Dendritic cell treated with granulocyte-macrophage colony-stimulating factor and Interleukin-4, amounts not matched to agents 40 ng/mL and 50 ng/mL, for 4 days (primary cell): Measurements from ENCODE around the gene CYP24A1.
"Not testable (repeated sequence)": the region's sequence is repeated elsewhere in the genome, so short reads cannot be mapped to it uniquely, and the experiment has no call there.

Experiments
- H3K27ac Mint-ChIP-seq: one replicate; pipeline ENCODE4 v1.8.0; 2022; ENCODE audit warnings: mild to moderate bottlenecking, mixed read lengths
- H3K27me3 Mint-ChIP-seq: one replicate; pipeline ENCODE4 v1.8.0; 2022; ENCODE audit warnings: mild to moderate bottlenecking, mixed read lengths
- H3K36me3 Mint-ChIP-seq: one replicate; pipeline ENCODE4 v1.8.0; 2022; ENCODE audit warnings: low read depth, mixed read lengths
- H3K4me1 Mint-ChIP-seq: one replicate; pipeline ENCODE4 v1.8.0; 2022; ENCODE audit warnings: low read depth, mixed read lengths
- H3K4me3 Mint-ChIP-seq: one replicate; pipeline ENCODE4 v1.8.0; 2022; ENCODE audit warnings: mild to moderate bottlenecking, moderate library complexity, mixed read lengths
- H3K9me3 Mint-ChIP-seq: one replicate; pipeline ENCODE4 v1.8.0; 2022; ENCODE audit warnings: mixed read lengths
- intact Hi-C: fragments of 100-400 bp; cut with micrococcal nuclease; formaldehyde crosslinking; loops from one replicate; pipeline ENCODE4 v1.15.0; 2022

Gene CYP24A1

DNA sequence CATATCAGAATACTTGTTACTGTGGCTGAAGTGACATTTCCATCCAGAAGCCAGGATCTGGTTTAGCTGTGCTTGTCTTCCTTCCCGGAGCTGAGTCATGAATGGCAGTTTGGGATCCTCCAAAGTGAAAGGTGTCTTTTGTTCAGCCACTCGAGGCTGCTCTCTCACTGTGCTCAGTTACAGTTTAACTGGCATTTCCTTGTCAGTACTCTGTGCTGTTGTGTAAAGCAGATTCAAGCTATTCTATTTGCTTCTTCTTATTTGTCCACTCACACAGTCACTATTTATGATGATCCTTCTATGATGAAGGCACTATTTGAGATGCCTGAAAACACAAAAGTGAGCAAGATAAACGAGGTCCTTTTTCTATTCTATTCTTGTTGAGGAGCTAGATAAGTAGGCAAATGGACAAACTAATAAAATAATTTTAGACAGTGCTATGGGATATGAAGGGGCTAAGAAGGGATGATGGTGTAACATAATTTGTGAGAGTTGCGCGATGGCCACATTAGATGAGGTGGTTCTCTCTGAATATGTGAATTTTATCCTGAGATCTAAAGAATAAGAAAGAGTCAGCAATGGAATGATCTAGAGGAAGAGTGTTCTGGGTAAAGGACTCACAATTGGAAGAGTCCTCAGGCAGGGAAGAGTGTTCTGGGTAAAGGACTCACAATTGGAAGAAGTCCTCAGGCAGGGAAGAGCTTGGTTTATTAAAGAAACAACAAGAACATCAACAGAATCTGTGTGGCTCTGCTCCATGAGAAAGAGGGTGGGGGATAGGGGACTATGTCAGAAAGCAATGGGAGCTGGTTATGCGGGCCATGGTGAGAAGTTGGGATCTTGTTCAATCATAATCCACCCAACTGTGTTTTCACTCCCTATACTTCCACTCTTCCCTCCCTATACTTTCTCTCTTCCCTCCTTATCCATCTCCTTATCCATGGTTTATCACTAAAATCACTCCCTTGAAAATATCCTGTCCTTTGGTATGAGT is 40.1 kb downstream of the CYP24A1 start:
- Mint-ChIP-seq H3K4me3 (no peak overlapping the region), H3K9me3 (peaks cover 5% of the 10 kb centered on the region), H3K27ac (no peak overlapping the region), H3K27me3 (no peaks in the 10 kb centered on the region), H3K4me1 (peaks cover 20% of the 10 kb centered on the region), H3K36me3 (no peaks in the 10 kb centered on the region)
- intact Hi-C loops: no loop called here

DNA sequence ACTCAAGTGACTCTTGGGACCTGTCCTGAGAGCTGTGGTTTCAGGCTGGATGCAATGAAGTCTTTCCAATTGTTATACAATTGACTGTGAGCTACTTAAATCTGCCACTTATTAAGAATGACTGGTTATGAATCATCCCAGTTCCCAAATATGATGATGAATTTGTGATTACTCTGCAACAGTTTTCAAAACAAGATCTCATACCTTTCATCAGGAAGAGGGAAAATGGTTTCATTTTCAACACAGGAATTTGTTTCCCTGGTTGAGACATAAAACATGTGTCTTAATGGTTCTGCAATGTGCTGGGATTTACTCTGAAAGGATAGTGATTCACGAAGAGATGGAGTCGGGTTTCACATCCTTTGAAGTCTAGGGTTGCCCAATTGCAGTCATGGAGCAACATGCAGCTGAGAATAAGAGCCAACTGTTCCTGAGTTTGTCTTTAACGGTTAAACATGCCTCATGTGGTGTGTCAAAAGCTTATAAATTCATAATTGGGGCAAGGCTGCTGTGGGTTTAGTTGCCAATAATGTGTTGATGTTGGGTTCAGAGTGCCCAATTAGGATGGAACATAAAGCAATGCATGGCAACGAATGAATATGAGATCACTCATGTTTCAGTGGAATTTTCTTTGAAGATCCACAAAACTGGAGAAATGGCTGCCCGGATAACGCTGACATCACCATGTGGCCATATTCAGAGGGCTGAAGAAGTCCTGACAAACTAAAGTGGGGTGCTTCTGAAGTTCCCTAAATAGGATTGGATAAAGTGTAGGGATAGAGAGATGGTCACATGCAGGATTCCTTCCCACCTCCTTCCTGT is 41.0 kb downstream of the CYP24A1 start:
- peaks cover 29% of the 10 kb centered on the region for H3K4me1 Mint-ChIP-seq
- peaks cover 5% of the 10 kb centered on the region for H3K9me3 Mint-ChIP-seq
- no peak overlapping the region for H3K4me3 Mint-ChIP-seq
- no peaks in the 10 kb centered on the region for H3K36me3 Mint-ChIP-seq
- intact Hi-C loops: no loop called here
- no peak overlapping the region for H3K27ac Mint-ChIP-seq
- H3K27me3 Mint-ChIP-seq: no peaks in the 10 kb centered on the region

DNA sequence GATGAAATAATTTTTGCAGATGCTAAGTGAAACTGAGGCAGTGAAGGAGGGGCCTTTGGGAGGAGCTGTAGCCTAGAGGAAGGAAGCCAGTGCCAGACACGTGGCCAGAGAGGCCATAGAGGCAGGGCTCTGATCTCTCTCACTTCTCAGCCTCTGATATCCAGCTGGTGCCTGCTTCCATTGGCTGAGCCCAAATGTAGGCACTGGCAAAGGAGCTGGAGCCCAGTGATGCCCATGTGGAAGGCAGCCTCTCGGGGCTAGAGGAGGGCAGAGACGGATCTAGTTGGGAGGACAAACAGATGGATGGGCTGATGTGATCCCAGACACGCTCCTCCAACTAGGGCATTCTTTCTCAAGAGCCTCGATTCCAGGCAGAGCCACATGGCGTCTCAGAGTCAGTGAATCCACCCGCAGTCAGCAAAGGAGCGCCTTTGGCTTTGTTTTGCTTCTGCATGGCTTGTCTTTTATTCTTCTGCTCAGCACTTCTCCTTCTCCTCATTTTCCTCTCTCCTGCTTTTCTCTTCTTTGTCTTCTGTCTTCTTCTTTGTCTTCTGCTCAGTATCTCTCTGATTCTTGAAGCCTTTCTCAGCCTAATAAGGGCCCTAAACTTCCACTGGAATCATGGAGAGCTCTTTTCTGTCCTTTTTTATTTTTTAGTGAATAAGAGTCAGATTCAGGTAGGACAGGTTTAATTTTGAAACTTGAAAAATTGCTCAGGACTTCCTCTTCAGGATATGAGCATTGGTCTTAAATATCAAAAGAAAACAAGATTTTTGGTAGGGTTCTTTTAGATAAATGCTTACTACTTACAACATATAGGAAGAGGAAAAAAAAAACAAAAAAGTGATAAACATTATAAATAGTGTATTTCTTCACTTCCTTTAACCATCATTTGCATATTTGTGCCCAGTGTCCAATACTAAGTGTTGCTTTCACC is 41.8 kb downstream of the CYP24A1 start:
- H3K9me3 Mint-ChIP-seq: peaks cover 5% of the 10 kb centered on the region
- no peaks in the 10 kb centered on the region for H3K27me3 Mint-ChIP-seq
- H3K4me1 Mint-ChIP-seq: peaks cover 33% of the 10 kb centered on the region
- H3K27ac Mint-ChIP-seq: peak overlapping the region; percentile 28
- no peaks in the 10 kb centered on the region for H3K36me3 Mint-ChIP-seq
- no peak overlapping the region for H3K4me3 Mint-ChIP-seq
- intact Hi-C loops: no loop called here

DNA sequence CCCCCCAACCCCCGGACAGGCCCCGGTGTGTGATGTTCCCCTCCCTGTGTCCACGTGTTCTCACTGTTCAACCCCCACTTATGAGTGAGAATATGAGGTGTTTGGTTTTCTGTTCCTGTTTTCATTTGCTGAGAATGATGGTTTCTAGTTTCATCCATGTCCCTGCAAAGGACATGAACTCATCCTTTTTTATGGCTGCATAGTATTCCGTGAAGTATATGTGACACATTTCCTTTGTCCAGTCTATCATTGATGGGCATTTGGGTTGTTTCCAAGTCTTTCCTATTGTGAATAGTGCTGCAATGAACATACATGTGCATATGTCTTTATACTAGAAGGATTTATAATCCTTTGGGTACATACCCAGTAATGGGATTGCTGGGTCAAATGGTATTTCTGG is 42.7 kb downstream of the CYP24A1 start:
- H3K36me3 Mint-ChIP-seq, H3K9me3 Mint-ChIP-seq, H3K4me3 Mint-ChIP-seq, intact Hi-C loops, H3K27ac Mint-ChIP-seq, H3K27me3 Mint-ChIP-seq: not testable (repeated sequence)
- H3K4me1 Mint-ChIP-seq: peaks cover 33% of the 10 kb centered on the region

DNA sequence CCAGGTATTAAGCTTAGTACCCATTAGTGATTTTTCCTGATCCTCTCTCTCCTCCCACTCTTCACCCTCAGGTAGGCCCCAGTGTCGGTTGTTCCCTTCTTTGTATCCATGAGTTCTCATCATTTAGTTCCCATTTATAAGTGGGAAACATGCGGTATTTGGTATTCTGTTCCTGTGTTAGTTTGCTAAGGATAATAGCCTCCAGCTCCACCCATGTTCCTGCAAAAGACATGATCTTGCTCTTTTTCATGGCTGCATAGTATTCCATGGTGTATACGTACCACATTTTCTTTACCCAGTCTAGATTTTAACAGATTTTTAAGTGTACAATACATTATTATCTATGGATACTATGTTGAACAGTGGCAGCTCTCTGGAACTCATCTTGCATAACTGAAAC is 44.4 kb downstream of the CYP24A1 start:
- Mint-ChIP-seq H3K36me3 (no peaks in the 10 kb centered on the region), H3K4me3 (no peak overlapping the region), H3K27ac (no peak overlapping the region), H3K9me3 (peaks cover 5% of the 10 kb centered on the region), H3K27me3 (no peaks in the 10 kb centered on the region), H3K4me1 (peaks cover 33% of the 10 kb centered on the region)
- intact Hi-C loops: no loop called here

DNA sequence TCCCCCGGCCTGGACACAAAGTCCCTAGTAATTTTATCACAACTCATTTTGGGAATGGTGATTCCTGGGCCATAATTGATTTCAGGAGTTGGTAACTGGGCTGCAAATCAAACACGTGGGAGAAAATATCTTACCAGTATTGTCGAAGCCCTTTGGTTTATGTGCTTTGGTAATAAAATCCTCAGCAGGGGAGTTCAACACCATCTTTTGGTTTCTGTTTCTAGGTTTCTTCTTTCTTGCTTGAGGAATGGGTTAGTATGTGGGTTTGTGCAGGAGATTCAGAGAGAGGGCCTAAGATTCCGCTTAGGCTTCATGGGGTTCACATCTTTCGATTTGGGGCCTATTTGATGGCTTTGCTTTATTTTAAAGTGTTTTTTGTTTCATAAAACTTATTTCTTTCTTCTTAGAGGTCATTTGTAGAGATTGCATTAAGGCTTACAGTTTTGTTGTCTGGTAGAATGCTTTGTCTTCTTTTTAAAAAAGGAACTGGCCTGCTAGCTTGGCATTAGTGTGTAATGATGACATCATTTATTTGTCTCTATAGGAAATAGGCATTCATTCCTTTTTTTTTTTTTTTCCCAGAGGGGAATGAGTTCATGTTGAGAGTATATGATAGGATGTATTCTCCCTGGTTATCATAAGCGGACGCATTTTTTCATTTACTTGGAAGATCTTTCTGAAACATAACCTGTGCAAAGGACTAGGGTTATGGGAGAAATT is 45.8 kb downstream of the CYP24A1 start:
- Mint-ChIP-seq H3K4me1 (peaks cover 43% of the 10 kb centered on the region), H3K9me3 (peaks cover 5% of the 10 kb centered on the region), H3K27ac (peak overlapping the region; percentile 19), H3K27me3 (no peaks in the 10 kb centered on the region), H3K36me3 (no peaks in the 10 kb centered on the region), H3K4me3 (no peak overlapping the region)
- intact Hi-C loops: no loop called here

DNA sequence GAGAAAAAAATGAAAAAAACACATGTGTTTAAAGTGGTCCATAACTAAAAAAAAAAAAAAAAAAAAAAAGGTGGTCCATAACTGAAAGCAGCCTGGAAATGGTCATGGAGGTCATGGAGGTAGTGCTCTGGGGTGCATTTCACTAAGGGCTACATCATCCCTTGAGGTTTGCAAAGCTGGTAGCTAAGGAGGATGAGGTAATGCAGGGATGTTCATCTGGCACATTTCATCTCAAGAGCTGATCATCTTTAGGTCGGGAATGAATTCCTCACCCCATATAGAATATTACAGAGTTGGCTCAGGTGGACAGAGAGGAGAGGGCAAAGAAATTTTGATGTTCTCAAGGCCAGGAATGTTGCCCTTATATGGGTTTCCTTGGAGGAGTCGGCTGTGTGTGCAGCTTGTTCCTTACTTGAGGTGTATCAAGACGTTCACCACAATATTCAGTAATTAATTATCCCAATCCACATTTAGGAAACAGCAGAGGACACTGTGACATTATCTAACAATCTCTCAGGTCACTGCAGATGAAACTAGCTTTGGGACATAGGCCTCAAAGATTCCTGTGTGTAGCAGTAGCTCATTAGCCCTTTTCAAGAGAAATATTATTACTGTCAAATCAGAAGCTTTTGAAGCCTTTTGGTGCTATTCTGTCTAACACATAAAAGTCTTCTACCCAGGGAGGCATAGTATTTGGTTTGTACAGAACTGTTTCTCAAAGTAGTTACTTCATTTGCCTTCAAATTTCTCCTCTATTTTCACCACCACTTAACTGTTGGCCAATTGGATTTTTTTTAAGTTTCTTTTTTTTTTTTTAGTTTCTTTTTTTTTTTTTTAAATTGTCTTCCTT is 46.8 kb downstream of the CYP24A1 start:
- Mint-ChIP-seq H3K4me1 (peaks cover 44% of the 10 kb centered on the region), H3K36me3 (no peaks in the 10 kb centered on the region), H3K27me3 (no peaks in the 10 kb centered on the region), H3K9me3 (peaks cover 5% of the 10 kb centered on the region), H3K4me3 (no peak overlapping the region), H3K27ac (no peak overlapping the region)
- intact Hi-C loops: no loop called here

DNA sequence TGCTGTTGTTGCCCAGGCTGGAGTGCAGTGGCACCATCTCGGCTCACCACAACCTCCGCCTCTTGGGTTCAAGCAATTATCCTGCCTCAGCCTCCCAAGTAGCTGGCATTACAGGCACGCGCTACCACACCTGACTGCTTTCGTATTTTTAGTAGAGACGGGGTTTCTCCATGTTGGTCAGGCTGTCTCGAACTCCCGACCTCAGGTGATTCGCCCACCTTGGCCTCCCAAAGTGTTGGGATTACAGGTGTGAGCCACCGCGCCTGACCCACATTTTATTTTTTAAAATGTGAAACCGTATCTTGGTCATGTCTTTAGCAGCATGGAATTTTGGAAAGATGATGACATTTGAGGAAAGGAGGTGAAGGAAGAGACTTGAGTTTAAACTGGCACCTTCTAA is 47.5 kb downstream of the CYP24A1 start:
- H3K36me3 Mint-ChIP-seq, H3K9me3 Mint-ChIP-seq, H3K27ac Mint-ChIP-seq, H3K4me3 Mint-ChIP-seq, intact Hi-C loops, H3K27me3 Mint-ChIP-seq: not testable (repeated sequence)
- H3K4me1 Mint-ChIP-seq: peaks cover 38% of the 10 kb centered on the region

DNA sequence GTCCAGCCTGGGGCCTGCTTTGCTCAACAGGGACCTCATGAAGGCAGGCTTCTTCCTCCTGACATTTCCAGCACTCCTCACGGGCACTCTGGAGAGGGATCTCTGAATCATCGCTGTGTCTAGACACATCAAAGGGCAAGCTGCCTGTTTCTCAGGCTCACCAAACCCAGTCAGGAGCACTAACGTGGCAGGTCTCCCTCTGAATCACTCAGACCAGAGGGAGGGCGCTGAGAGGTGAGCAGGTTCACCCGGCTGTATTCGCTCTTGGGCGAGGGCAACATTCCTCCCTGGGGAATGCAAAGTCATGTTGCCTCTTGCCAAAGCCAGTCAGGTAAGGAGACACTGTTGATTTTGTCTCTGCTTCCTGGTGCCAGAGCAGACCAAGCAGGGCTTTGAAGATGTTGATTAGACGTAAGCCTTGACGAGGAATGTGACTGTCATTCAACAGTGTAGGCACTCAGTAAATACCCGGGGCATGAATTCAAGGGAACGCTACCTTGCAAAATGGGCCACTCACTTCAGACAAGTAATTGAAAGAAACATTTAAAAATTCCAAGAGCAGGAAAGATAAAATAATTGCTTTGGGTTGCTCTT is 50.1 kb downstream of the CYP24A1 start:
- intact Hi-C loops: no loop called here
- Mint-ChIP-seq H3K27ac (peak overlapping the region; percentile 67), H3K36me3 (no peaks in the 10 kb centered on the region), H3K27me3 (no peaks in the 10 kb centered on the region), H3K9me3 (no peaks in the 10 kb centered on the region), H3K4me3 (no peak overlapping the region), H3K4me1 (peaks cover 36% of the 10 kb centered on the region)

DNA sequence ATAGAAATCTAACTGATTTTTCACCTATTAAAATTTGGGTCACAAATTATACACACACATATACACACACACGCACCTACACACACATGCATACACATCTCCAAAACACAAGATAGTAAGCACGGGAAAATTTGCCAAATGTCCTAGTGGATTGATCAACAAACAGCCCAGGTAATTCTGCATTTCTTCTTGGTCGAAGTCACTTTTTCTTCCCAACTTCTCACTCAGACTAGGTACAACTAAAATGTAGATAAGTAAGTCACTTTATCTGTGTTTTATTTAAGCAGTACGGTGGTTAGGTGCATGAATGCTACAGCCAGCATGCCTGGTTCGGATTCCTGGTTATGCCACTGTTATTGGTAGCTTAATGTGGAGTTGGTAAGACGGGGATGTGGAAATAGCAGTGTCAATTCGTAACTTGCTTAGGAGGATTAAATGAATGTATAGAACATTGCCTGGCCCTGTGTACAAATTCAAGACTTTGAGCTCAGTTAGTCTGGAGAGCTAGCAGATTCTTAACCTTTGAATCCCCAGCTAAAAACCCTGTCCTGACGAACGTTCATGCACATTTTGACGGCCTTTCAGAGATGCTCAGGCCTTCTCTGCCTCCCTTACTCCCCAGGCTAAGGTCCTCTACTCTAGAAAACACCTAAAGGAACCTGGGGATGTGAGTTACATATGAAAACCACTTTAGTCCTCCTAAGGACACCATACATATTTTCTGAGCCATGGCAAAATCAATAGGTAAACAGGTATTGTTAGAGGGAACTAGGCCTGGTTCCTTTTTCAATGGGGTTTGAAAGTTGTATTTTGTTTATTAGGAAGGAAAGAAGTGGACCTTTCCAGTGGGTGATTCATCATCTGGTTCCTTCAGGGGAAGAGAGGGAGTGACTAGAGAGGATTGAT is 50.9 kb downstream of the CYP24A1 start:
- no peaks in the 10 kb centered on the region for H3K36me3 Mint-ChIP-seq
- peak overlapping the region; percentile 67 for H3K27ac Mint-ChIP-seq
- intact Hi-C loops: no loop called here
- no peaks in the 10 kb centered on the region for H3K9me3 Mint-ChIP-seq
- H3K4me3 Mint-ChIP-seq: no peak overlapping the region
- H3K4me1 Mint-ChIP-seq: peaks cover 28% of the 10 kb centered on the region
- no peaks in the 10 kb centered on the region for H3K27me3 Mint-ChIP-seq

DNA sequence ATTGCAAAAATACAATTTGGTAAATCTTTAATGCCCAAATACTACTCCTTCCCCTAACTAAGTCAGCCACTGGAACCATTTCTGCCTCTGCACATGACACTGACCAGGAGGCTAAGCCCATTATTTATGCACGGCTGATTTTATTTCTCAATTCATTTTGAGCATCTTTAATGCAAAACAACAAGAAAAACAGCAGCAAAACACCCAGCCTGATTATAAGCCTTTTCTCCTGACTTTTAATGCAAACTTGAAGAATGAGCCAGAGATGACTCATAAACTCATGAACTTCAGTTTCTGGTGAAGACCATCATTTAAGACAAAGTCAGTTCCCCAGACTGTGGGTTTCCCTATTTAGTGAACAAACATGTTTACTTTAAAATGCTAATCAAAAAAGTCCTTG is 51.6 kb downstream of the CYP24A1 start:
- Mint-ChIP-seq H3K4me1 (peaks cover 23% of the 10 kb centered on the region), H3K9me3 (no peaks in the 10 kb centered on the region), H3K27ac (peak overlapping the region; percentile 77), H3K36me3 (no peaks in the 10 kb centered on the region), H3K4me3 (peak overlapping the region; percentile 48), H3K27me3 (no peaks in the 10 kb centered on the region)
- intact Hi-C loops: no loop called here
